IPS-NIHi11 (cell line): ENCODE data around the gene ADCK1.
"Not testable (repeated sequence)": the region's sequence is repeated elsewhere in the genome, so short reads cannot be mapped to it uniquely, and the experiment has no call there.

Experiments used
- DNase-seq: peaks from one replicate; pipeline ENCODE4 v3.0.0; 2012; ENCODE audit warnings: mixed read lengths, low spot score

Gene ADCK1

GRCh38 chr14:77799863-77800730 is at the start of gene ADCK1:
Gene ADCK1, plus strand, starts transcription at chr14:77800109. Its CDS starts 18,870 bp downstream, at chr14:77818979.
- DNase-seq: peak; percentile 88

GRCh38 chr14:77752266-77752665 is 47.6 kb upstream of the ADCK1 start:
- DNase-seq: no peak

DNA sequence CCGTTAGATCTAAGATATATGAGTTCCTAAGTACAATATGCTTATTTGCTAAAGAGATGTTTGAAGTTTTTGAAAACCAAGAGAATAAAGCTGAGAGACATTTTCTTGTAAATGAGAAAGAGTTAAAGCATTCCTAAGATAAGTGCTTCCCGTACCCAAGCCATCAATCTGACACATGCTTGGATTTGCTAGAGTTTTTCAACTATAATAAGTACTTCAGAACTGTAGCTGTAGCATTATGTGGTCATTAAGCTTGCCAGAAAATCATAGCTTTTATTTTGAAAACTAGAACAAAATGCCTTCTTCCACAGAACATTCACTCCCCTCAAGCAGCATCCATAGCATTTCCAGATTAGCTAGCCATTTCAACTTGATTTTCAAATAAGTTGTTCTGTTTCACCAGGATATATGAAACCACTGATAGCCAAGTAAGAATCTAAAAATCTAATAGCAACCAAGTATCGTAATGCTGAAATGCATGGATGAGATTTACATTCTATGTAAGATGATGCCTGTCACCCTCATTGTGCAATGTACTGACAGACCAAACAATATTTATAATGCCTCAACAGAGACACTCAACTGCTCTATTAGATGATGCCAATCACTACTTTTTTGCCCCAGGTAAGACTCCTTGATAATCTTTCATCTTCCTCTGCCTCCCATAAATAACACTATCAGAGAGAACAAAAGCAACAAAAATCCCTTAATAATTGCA is 47.0 kb upstream of the ADCK1 start:
- DNase-seq: no peak

GRCh38 chr14:77760381-77761204 is 39.3 kb upstream of the ADCK1 start, which contains the start of gene SNW1:
Gene SNW1, minus strand, starts transcription at chr14:77761156. Its CDS starts 29 bp downstream, at chr14:77761127.
- DNase-seq: peak; percentile 92

- peak; percentile 52 for DNase-seq
Measured at GRCh38 chr14:77761205-77761931, 38.5 kb upstream of the ADCK1 start.

GRCh38 chr14:77763316-77763715 is 36.6 kb upstream of the ADCK1 start:
- DNase-seq: peak; percentile 10

DNA sequence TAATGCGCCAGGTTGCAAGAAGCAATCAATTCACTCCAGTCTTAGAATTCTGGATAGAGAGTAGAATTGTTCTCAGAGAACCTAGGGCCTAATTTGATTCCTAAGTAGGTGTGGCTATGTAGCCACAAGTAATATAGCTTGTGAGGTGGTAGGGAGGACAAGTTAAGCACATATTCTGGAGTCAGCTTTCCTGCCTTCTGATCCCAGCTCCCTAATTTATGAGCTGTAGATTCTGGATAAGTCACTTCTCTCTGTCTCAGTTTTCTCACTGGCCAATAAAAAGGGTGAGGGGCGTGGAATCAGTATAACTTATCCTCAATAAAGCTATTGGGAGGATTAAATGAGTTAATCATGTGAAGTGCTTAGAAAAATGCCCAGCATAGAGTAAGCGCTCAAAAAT is 35.9 kb upstream of the ADCK1 start:
- DNase-seq: no peak

DNA sequence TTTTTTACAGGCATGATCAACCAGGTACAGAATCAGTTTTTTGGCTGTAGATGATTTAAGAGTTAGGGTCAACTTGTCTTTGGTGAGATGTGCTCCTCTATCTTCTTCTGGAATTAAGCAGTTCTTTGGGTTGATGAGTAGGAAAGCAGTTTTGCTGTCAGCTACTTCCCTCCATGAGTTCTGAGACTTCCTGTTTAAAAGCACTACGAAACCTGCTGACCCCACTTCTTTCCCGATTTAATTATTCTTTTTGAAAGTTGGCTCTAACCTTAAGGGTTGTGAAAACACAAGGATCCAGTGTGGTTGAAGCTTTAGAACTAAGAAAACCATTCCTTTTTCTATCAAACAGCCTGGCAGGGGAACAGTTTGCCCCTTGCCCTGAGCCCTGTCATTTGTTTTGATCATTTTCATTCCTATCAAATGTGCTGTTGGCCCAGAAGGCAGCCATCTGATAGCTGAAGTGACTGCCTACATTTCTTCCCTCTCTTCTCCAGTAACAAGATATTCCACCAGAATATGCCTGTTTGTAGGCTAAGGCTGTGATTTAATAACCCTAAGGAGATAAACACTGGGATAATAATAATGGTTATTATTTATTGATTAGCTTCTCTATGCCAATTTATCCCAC is 31.4 kb upstream of the ADCK1 start:
- DNase-seq: not testable (repeated sequence)

DNA sequence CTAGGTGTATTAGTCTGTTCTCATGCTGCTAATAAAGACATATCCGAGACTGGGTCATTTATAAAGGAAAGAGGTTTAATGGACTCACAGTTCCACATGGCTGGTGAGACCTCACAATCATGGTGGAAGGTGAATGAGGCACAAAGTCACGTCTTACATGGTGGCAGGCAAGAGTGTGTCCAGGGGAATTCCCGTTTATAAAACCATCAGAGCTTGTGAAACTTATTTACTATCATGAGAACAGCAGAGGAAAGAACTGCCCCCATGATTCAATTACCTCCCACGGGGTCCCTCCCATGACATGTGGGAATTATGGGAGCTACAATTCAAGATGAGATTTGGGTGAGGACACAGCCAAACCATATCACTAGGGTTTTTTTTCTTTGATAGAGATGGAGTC is 25.9 kb upstream of the ADCK1 start:
- not testable (repeated sequence) for DNase-seq

DNA sequence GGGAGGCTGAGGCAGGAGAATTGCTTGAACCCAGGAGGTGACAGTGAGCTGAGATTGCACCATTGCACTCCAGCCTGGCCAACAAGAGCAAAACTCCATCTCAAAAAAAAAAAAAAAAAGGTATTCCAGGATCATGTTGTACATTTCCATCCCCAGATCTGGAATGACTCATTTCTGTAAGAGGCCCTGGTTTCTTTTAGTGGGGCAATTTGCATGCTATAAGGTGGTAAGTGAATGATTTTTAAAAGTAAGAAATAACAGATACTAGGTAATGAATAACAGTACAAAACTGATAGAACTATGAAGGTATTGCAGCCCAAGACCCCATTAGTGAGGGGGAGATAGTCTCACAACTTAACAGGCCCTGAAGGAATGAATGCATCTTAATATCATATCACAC is 17.7 kb upstream of the ADCK1 start:
- DNase-seq: no peak

DNA sequence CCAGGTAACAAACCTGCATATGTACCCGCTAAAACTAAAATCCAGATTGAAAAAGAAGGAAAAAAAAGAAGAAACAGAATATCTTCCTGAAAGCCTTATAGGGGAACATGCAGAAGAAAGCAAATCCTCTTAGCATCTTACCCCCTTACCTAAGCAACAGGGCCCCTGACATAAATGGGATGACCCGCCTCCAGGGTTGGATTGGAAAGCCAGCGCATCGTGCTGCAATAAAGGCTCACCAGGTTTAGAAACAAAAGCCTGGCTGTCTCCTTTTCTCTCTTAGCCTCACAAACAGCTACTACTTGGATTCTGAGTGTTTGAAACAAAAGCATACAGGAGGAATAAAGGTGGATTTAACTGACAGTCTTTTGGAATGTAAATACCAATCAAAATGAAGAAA is 13.8 kb upstream of the ADCK1 start:
- DNase-seq: no peak

- DNase-seq: no peak
Measured at GRCh38 chr14:77790566-77791224, 9.2 kb upstream of the ADCK1 start.

GRCh38 chr14:77791225-77791600 is 8.7 kb upstream of the ADCK1 start:
- DNase-seq: no peak

GRCh38 chr14:77793255-77793654 is 6.7 kb upstream of the ADCK1 start:
- DNase-seq: not testable (repeated sequence)

GRCh38 chr14:77794357-77794756 is 5.6 kb upstream of the ADCK1 start:
- no peak for DNase-seq

DNA sequence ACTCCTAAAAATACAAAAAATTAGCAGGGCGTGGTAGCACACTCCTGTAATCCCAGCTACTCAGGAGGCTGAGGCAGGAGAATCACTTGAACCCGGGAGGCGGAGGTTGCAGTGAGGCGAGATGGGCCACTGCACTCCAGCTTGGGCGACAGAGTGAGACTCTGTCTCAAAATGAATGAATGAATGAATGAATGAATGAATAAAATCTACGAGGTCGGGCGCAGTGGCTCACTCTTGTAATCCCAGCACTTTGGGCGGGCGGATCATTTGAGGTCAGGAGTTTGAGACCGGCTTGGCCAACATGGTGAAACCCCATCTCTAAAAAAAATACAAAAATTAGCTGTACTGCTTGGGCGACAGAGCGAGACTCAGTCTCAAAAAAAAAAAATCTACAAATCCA is 453 bp upstream of the ADCK1 start:
- not testable (repeated sequence) for DNase-seq

- DNase-seq: no peak
Measured at GRCh38 chr14:77800814-77801213, 905 bp downstream of the ADCK1 start.

- DNase-seq: peak; percentile 54
Measured at GRCh38 chr14:77804592-77804991, 4.7 kb downstream of the ADCK1 start.

- DNase-seq: no peak
Measured at GRCh38 chr14:77805706-77806105, 5.8 kb downstream of the ADCK1 start.

DNA sequence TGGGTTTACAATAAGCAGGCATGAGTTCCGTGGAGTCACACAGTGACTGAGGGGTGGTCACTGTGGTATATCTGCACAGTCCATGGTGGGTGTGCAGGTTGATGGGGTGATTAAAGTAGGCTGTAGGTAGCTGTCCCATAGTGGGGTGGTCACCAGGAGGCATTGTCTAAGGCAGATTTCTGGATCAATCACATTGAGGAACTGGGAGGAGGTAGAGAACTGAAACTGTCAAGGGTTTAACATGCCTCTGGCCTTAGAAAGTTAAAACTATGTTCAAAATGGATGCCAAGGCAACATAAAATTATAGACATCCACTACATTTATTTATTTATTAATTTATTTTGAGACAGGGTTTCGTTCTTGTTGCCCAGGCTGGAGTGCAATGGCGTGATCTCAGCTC is 8.3 kb downstream of the ADCK1 start:
- no peak for DNase-seq

- DNase-seq: no peak
Measured at GRCh38 chr14:77809011-77809410, 9.1 kb downstream of the ADCK1 start.
